LNCaP clone FGC (cell line): ENCODE data around the gene ROR2.
A peak's percentile ranks its signal among the peaks of the same experiment; 100 is the strongest.

Source experiments
- DNase-seq: peaks from one replicate; pipeline ENCODE4 v3.0.0-alpha.2; 2011; ENCODE audit warnings: low read depth
- H3K4me3 ChIP-seq: 2 replicates; pipeline ENCODE4 v1.5.1; 2011; ENCODE audit warnings: mild to moderate bottlenecking, low read depth, low read length, control low read depth
- CTCF ChIP-seq: IDR thresholded peaks from 2 replicates; pipeline ENCODE4 v1.5.1; 2012; ENCODE audit warnings: mild to moderate bottlenecking; ENCODE audit not compliant: control insufficient read depth, insufficient read depth; ENCODE audit errors: extremely low read depth

ROR2 gene

GRCh38 chr9:91963711-91964240, 13.7 kb upstream of the ROR2 start:
- no peak for TF ChIP-seq CTCF
- no peak for DNase-seq
- H3K4me3 ChIP-seq = no peak overlapping the region

DNA sequence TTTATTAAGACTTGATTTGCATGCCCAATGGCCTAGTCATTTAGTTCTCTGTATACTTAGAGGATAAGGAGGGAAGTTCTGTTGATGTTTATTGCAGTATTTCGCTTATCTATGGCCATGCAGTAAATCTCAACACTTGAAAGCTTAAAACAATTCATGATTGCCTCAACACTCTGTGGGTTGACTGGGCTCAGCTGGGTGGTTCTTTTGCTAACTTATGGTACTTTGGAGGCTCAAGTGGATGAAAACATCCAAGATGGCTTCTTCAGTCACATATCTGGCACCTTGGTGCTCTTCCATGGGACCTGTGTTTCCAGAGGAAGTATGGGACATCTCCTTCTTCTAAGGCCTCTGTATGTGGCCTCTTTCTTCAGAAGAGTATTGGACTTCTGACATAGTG, 10.3 kb upstream of the ROR2 start:
- H3K4me3 ChIP-seq = no peak overlapping the region
- no peak for DNase-seq
- TF ChIP-seq CTCF = no peak

DNA sequence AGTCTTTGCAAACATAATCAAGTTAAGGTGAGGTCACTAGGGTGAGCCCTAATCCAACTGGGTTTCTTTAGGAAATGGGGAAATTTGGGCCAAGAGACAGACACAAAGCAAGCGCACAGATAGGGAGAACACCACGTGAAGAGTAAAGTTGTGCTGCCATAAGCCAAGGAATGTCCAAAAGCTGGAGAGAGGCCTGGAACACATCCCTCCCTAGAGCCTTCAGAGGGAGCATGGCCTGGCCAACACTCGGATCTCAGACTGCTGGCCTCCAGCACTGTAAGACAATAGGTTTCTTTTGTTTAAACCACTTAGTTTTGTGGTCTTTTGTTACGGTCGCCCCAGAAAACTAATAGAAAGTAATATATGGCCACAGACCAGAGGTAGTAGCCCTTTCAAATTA, 8.1 kb upstream of the ROR2 start:
- TF ChIP-seq CTCF = no peak
- no peak overlapping the region for H3K4me3 ChIP-seq
- no peak for DNase-seq

GRCh38 chr9:91954841-91955471, 4.9 kb upstream of the ROR2 start:
- TF ChIP-seq CTCF = peak; percentile 88
- peak; percentile 31 for DNase-seq
- no peak overlapping the region for H3K4me3 ChIP-seq

DNA sequence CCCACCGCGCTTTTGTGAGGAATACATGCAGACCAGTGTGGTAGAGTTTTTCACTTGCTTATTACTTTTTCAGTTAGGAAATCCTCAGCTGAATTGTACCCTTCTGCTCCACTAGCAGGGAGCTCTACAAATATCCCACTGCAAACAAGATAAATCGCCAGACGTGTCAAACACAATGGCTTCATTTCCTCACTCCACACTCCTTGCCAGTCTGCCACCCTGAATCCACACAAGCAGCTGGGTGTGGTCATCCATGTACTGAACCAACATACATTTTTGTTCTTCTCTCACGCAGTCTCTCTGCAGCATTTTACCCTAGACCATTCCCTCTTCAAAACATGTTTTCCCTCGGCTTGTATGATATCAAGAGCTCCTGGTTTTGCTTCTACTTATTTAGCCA, 3.7 kb upstream of the ROR2 start:
- no peak overlapping the region for H3K4me3 ChIP-seq
- DNase-seq = no peak
- TF ChIP-seq CTCF = no peak

DNA sequence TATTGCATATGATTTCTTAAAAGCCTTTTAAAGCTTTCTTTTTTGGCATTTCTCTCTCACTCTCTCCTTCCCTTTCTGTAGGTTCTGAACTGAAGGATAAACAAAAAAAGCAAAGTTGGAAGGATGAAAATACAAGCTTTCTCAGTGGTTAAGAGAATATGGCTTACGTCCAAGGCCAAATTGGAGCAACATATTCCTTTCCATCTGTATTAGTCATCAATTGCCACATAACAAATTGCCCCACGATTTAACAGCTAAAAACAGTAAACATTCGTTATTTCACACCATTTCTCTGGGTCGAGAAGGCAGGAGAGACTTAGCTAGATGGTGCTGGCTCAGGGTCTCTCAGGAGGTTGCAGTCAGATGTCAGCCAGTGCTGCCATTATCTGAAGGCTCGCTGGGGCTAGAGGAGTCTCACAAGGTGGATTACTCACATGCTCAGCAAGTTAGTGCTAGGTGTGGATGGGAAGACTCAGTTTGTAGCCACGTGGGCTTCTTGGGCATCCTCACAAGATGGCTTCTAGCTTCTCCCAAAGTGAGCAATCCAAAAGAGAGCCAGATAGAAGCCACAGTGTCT, 2.0 kb upstream of the ROR2 start:
- H3K4me3 ChIP-seq = no peak overlapping the region
- DNase-seq = no peak
- no peak for TF ChIP-seq CTCF
